MCF 10A (cell line): ENCODE data around the gene ZNF618. TPM values are rescaled to one million over a fixed set of nuclear protein-coding genes. Genes with fewer than 3 reads are reported as not detected.

Experiments
- BruUV-seq: library from RNA; stranded (reverse); fragments of 400-500 nt; replicated peaks from 2 replicates; lab custom pipeline; 2021; lab: Mats Ljungman, UMichigan
- CTCF ChIA-PET: fragments of 300-600 bp; sonication (Branson Sonifier 250); formaldehyde crosslinking; extraction: SDS; loops from one replicate; lab custom pipeline; 2021; ENCODE audit warnings: antibody characterized with exemption, inconsistent platforms; lab: Yijun Ruan, JAX
- POLR2A ChIA-PET: fragments of 300-600, 350-650 bp; sonication (Branson Sonifier 250); formaldehyde crosslinking; extraction: SDS; loops from one replicate; lab custom pipeline; 2020; ENCODE audit warnings: antibody characterized with exemption, inconsistent platforms; lab: Yijun Ruan, JAX
- DNase-seq: peaks from one replicate; pipeline ENCODE4 v3.0.0-alpha.2; 2018; ENCODE audit not compliant: unreplicated experiment
- H3K27ac Mint-ChIP-seq: one replicate; pipeline ENCODE4 v1.8.0; 2022; ENCODE audit warnings: mild to moderate bottlenecking, low read depth, mixed read lengths; ENCODE audit not compliant: unreplicated experiment
- H3K27me3 Mint-ChIP-seq: one replicate; pipeline ENCODE4 v1.8.0; 2022; ENCODE audit warnings: mixed read lengths; ENCODE audit not compliant: insufficient read depth, unreplicated experiment
- H3K36me3 Mint-ChIP-seq: one replicate; pipeline ENCODE4 v1.8.0; 2022; ENCODE audit warnings: mild to moderate bottlenecking, moderate library complexity, mixed read lengths; ENCODE audit not compliant: insufficient read depth, unreplicated experiment
- H3K4me1 Mint-ChIP-seq: one replicate; pipeline ENCODE4 v1.8.0; 2022; ENCODE audit warnings: mixed read lengths; ENCODE audit not compliant: insufficient read depth, unreplicated experiment
- H3K4me3 Mint-ChIP-seq: one replicate; pipeline ENCODE4 v1.8.0; 2022; ENCODE audit warnings: mild to moderate bottlenecking, moderate library complexity, mixed read lengths; ENCODE audit not compliant: unreplicated experiment
- H3K9me3 Mint-ChIP-seq: one replicate; pipeline ENCODE4 v1.8.0; 2022; ENCODE audit warnings: mixed read lengths; ENCODE audit not compliant: unreplicated experiment
- CTCF ChIP-seq: fragments of 200-600 bp; IDR thresholded peaks from one replicate; pipeline ENCODE4 v1.8.0; 2022; ENCODE audit warnings: antibody characterized with exemption, mild to moderate bottlenecking; ENCODE audit not compliant: unreplicated experiment
- intact Hi-C: fragments of 100-400 bp; cut with micrococcal nuclease; formaldehyde crosslinking; loops from 2 replicates; pipeline ENCODE4 v1.14.1; 2022
- total RNA-seq: library from RNA; stranded (reverse); gene quantifications from 2 replicates; pipeline ENCODE4 v1.2.3, GENCODE V29; 2022

The ZNF618 gene
- total RNA-seq, 1 experiment from 2014 or later, result 4.8 TPM

- H3K36me3 Mint-ChIP-seq, result peaks cover 5% of the 10 kb centered on the region
- no peak overlapping the region for H3K4me3 Mint-ChIP-seq
- TF ChIP-seq CTCF, result no peak
- intact Hi-C loops, result no loop called here
- no peaks in the 10 kb centered on the region for H3K4me1 Mint-ChIP-seq
- BruUV-seq, result no TSS peak
- no peak for DNase-seq
- H3K27me3 Mint-ChIP-seq, result no peaks in the 10 kb centered on the region
- POLR2A ChIA-PET, result no interaction called here
- CTCF ChIA-PET, result no interaction called here
- no peak overlapping the region for H3K27ac Mint-ChIP-seq
- no peaks in the 10 kb centered on the region for H3K9me3 Mint-ChIP-seq
Observed at GRCh38 chr9:114007991-114008666, 132.0 kb downstream of the ZNF618 start.

- intact Hi-C loops, result no loop called here
- Mint-ChIP-seq H3K4me1 (no peaks in the 10 kb centered on the region), H3K27me3 (no peaks in the 10 kb centered on the region), H3K27ac (no peak overlapping the region), H3K9me3 (no peaks in the 10 kb centered on the region), H3K36me3 (peaks cover 5% of the 10 kb centered on the region), H3K4me3 (no peak overlapping the region)
- DNase-seq, result no peak
- no TSS peak for BruUV-seq
- CTCF ChIA-PET, result no interaction called here
- POLR2A ChIA-PET, result no interaction called here
- TF ChIP-seq CTCF, result no peak
Observed at GRCh38 chr9:114008667-114009410, 132.7 kb downstream of the ZNF618 start.

- Mint-ChIP-seq H3K9me3 (no peaks in the 10 kb centered on the region), H3K36me3 (peaks cover 6% of the 10 kb centered on the region), H3K4me3 (no peak overlapping the region), H3K27me3 (no peaks in the 10 kb centered on the region), H3K27ac (no peak overlapping the region), H3K4me1 (no peaks in the 10 kb centered on the region)
- BruUV-seq, result no TSS peak
- no peak for DNase-seq
- CTCF ChIA-PET, result no interaction called here
- intact Hi-C loops, result no loop called here
- no peak for TF ChIP-seq CTCF
- POLR2A ChIA-PET, result no interaction called here
Observed at GRCh38 chr9:114011313-114011712, 135.2 kb downstream of the ZNF618 start.

- Mint-ChIP-seq H3K27me3 (no peaks in the 10 kb centered on the region), H3K4me1 (no peaks in the 10 kb centered on the region), H3K9me3 (no peaks in the 10 kb centered on the region), H3K36me3 (peaks cover 7% of the 10 kb centered on the region), H3K27ac (no peak overlapping the region), H3K4me3 (no peak overlapping the region)
- POLR2A ChIA-PET, result no interaction called here
- DNase-seq, result no peak
- CTCF ChIA-PET, result no interaction called here
- BruUV-seq, result no TSS peak
- intact Hi-C loops, result no loop called here
- no peak for TF ChIP-seq CTCF
Observed at GRCh38 chr9:114012126-114012525, 136.0 kb downstream of the ZNF618 start.
